CD8-positive, alpha-beta memory T cell (primary cell): ENCODE measurements around the gene TNIK. TPM values are rescaled to one million over a fixed set of nuclear protein-coding genes. Genes with fewer than 3 reads are reported as not detected.

Experiments
- CTCF ChIA-PET: fragments of 350-600 bp; sonication (Branson Sonifier 250); formaldehyde crosslinking; loops from one replicate; lab custom pipeline; 2021; ENCODE audit warnings: antibody characterized with exemption; lab: Charles Lee
- POLR2A ChIA-PET: fragments of 350-600 bp; sonication (Branson Sonifier 250); formaldehyde crosslinking; loops from one replicate; lab custom pipeline; 2021; ENCODE audit warnings: antibody characterized with exemption; lab: Charles Lee
- DNase-seq, 5 donors: peaks; one replicate each; pipeline versions ENCODE4 v3.0.0 to v3.0.0-alpha.2; 2020 to 2022; ENCODE audit warnings: mixed read lengths in 1 of 5
- H3K27ac ChIP-seq: one replicate; pipeline ENCODE4 v1.7.0; 2013; ENCODE audit warnings: low read depth, mild to moderate bottlenecking, low read length, moderate library complexity
- H3K27me3 ChIP-seq: 2 replicates; pipeline ENCODE4 v1.7.0; 2013; ENCODE audit warnings: low read length, mild to moderate bottlenecking; ENCODE audit not compliant: insufficient read depth, poor library complexity, severe bottlenecking
- H3K36me3 ChIP-seq: 2 replicates; pipeline ENCODE4 v1.7.0; 2013; ENCODE audit warnings: mild to moderate bottlenecking, low read length, moderate library complexity; ENCODE audit not compliant: insufficient read depth
- H3K4me1 ChIP-seq: 2 replicates; pipeline ENCODE4 v1.7.0; 2013; ENCODE audit warnings: mild to moderate bottlenecking, low read length, moderate library complexity; ENCODE audit not compliant: insufficient read depth
- H3K4me3 ChIP-seq: 2 replicates; pipeline ENCODE4 v1.7.0; 2013; ENCODE audit warnings: mild to moderate bottlenecking, low read length
- H3K9me3 ChIP-seq: 2 replicates; pipeline ENCODE4 v1.7.0; 2013; ENCODE audit warnings: mild to moderate bottlenecking, low read length
- H3K27ac Mint-ChIP-seq, 8 donors: one replicate each; pipeline ENCODE4 v1.8.0; 2020 to 2021; ENCODE audit warnings: mixed read lengths in 8 of 8, mild to moderate bottlenecking in 6 of 8, inconsistent platforms in 3 of 8, moderate library complexity in 3 of 8
- H3K27me3 Mint-ChIP-seq, 2 donors: one replicate each; pipeline ENCODE4 v1.8.0; 2020 to 2021; ENCODE audit warnings: mixed read lengths in 2 of 2, mild to moderate bottlenecking in 1 of 2, moderate library complexity in 1 of 2
- H3K36me3 Mint-ChIP-seq, 3 donors: one replicate each; pipeline ENCODE4 v1.8.0; 2020 to 2021; ENCODE audit warnings: mixed read lengths in 3 of 3, inconsistent platforms in 1 of 3, mild to moderate bottlenecking in 1 of 3
- H3K4me1 Mint-ChIP-seq, 3 donors: one replicate each; pipeline ENCODE4 v1.8.0; 2020 to 2021; ENCODE audit warnings: mixed read lengths in 3 of 3, inconsistent platforms in 1 of 3, mild to moderate bottlenecking in 1 of 3
- H3K4me3 Mint-ChIP-seq, 7 donors: one replicate each; pipeline ENCODE4 v1.8.0; 2020 to 2021; ENCODE audit warnings: mixed read lengths in 7 of 7, mild to moderate bottlenecking in 6 of 7, moderate library complexity in 4 of 7, inconsistent platforms in 2 of 7
- H3K9me3 Mint-ChIP-seq, 5 donors: one replicate each; pipeline ENCODE4 v1.8.0; 2020 to 2022; ENCODE audit warnings: mixed read lengths in 5 of 5, mild to moderate bottlenecking in 3 of 5, moderate library complexity in 2 of 5, inconsistent platforms in 1 of 5
- polyA plus RNA-seq: library from polyadenylated mRNA; unstranded; fragments of 300-500 nt; fragmentation: Illumina TruSeq; gene quantifications from one replicate; pipeline ENCODE4 v1.2.3, GENCODE V29; 2021
- total RNA-seq, 2 experiments: library from RNA; stranded (reverse); gene quantifications; one replicate each; pipeline ENCODE4 v1.2.3, GENCODE V29; 2021

The TNIK gene
- total and polyA plus RNA-seq, 3 experiments from 2014 or later = 15.9 to 19.2 (median 17.7) TPM

DNA sequence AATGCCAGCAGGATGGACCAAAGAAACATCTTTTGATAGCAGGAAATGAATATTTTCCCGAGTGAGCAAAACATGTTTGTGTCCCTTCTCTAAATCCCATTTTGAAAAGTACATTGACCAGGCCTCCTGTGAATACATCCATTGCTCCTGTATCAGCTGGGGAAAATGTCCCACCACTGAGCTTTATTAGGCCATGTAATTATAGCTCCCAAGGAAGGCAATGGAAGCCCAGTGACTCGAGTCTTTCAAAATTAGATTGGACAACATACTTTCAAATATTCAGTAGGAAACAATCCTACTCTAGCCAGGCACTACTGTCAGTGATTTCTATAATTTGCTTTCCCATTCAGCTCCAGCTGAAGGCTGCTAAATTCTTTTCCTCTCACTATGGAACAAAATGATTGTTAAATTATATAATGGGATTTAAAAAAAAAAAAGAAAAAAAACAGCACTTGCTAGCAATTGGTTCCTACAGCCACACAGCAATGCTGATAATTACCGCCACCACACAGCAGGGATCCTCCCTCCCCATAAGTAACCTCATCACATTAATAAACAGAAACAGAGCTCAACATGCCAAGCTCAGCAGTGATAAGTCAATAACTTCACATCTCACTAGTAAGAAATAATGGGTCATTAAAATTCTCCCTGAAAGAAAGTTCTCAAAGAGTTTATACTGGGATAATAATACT, 261.3 kb downstream of the TNIK start:
- peaks cover 0 to 6% (median 3%) of the 10 kb centered on the region in 3 donors for H3K4me1 Mint-ChIP-seq
- Histone ChIP-seq H3K9me3 (no peaks in the 10 kb centered on the region), H3K36me3 (no peaks in the 10 kb centered on the region), H3K4me3 (no peak overlapping the region), H3K4me1 (no peaks in the 10 kb centered on the region), H3K27me3 (no peaks in the 10 kb centered on the region), H3K27ac (no peak overlapping the region)
- peaks cover 14 to 22% (median 18%) of the 10 kb centered on the region in 3 donors for H3K36me3 Mint-ChIP-seq
- no peaks in the 10 kb centered on the region for H3K27me3 Mint-ChIP-seq
- no peak overlapping the region for H3K27ac Mint-ChIP-seq
- ChIA-PET POLR2A (interaction anchor here (0.7 kb wide), 1 partner anchor 153 kb away, joined by 3 read pairs; no protein-coding TSS in a partner anchor), CTCF (no interaction called here)
- no peak for DNase-seq
- no peak overlapping the region for H3K4me3 Mint-ChIP-seq
- no peaks in the 10 kb centered on the region for H3K9me3 Mint-ChIP-seq

DNA sequence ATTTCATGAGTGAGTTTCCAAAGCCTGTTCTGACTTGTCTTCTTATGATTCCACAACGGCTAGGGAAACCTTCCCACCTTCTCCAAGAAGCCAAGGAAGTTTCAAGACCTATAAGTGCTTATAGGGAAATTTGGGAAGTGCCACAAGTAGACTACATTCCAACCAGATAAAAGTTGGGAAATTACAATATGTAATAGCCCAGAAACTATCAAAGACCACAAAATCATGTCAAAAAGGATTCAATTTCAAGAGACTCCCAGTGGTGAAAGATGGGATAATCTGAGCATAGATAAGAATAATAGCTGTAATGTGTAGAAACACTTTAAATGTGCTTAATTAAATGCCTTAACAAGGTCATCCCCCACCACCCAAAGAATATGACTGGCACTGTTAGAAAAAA, 264.5 kb downstream of the TNIK start:
- Mint-ChIP-seq H3K27me3 (no peaks in the 10 kb centered on the region), H3K4me1 (peaks cover 1 to 8% (median 4%) of the 10 kb centered on the region in 3 donors), H3K9me3 (no peaks in the 10 kb centered on the region), H3K27ac (no peak overlapping the region), H3K36me3 (peaks cover 18 to 28% (median 22%) of the 10 kb centered on the region in 3 donors), H3K4me3 (no peak overlapping the region)
- Histone ChIP-seq H3K27me3 (no peaks in the 10 kb centered on the region), H3K36me3 (no peaks in the 10 kb centered on the region), H3K9me3 (no peaks in the 10 kb centered on the region), H3K4me3 (no peak overlapping the region), H3K4me1 (no peaks in the 10 kb centered on the region), H3K27ac (no peak overlapping the region)
- ChIA-PET POLR2A (no interaction called here), CTCF (no interaction called here)
- no peak for DNase-seq

DNA sequence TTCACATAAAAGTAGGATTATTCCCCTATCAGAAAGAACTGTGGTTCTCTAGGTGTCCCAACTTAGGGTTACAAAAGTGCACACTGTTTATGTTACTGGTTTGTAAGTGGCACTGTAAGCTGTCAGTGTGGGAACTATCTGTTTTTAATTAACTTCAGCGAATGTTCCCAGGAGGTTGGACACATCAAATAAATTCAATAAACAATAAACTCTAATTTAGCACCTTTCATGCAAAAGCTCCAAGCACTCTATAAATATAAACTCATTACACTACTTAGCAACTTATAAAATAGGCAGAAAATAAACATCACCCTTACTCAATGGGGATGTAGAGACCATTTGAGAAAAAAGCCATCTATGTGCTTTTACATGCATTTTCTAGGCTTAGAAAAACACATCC, 265.2 kb downstream of the TNIK start:
- Histone ChIP-seq H3K27me3 (no peaks in the 10 kb centered on the region), H3K9me3 (no peaks in the 10 kb centered on the region), H3K27ac (no peak overlapping the region), H3K4me1 (no peaks in the 10 kb centered on the region), H3K4me3 (no peak overlapping the region), H3K36me3 (no peaks in the 10 kb centered on the region)
- ChIA-PET POLR2A (no interaction called here), CTCF (no interaction called here)
- H3K4me3 Mint-ChIP-seq = no peak overlapping the region
- DNase-seq = no peak
- no peaks in the 10 kb centered on the region for H3K9me3 Mint-ChIP-seq
- H3K36me3 Mint-ChIP-seq = peaks cover 18 to 31% (median 25%) of the 10 kb centered on the region in 3 donors
- H3K4me1 Mint-ChIP-seq = peaks cover 3 to 8% (median 5%) of the 10 kb centered on the region in 3 donors
- H3K27ac Mint-ChIP-seq = no peak overlapping the region
- no peaks in the 10 kb centered on the region for H3K27me3 Mint-ChIP-seq

DNA sequence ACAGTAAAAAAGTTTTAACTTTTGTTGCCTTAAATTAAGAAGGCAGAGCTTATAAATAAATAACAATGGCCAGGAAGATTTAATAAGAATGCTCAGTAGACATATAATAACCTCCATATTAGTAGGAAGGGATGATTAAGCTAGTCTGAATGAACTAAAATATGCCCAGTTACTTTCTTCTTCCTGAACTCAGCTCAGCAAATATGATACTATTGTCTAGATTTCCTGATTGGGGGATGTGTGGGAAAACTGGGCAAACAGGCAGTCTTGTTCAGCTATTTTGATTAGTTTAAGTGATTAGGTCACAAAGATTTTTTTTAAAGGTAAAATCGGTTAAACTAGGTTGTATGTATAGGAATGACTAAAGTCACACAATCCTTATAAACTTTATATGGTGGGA, 266.5 kb downstream of the TNIK start:
- CTCF ChIA-PET = no interaction called here
- Histone ChIP-seq H3K4me1 (no peaks in the 10 kb centered on the region), H3K27me3 (no peaks in the 10 kb centered on the region), H3K9me3 (no peaks in the 10 kb centered on the region), H3K27ac (no peak overlapping the region), H3K4me3 (no peak overlapping the region), H3K36me3 (no peaks in the 10 kb centered on the region)
- Mint-ChIP-seq H3K9me3 (no peaks in the 10 kb centered on the region), H3K36me3 (peaks cover 18 to 43% (median 25%) of the 10 kb centered on the region in 3 donors), H3K4me3 (no peak overlapping the region), H3K4me1 (peaks cover 8 to 11% (median 9%) of the 10 kb centered on the region in 3 donors), H3K27me3 (no peaks in the 10 kb centered on the region), H3K27ac (no peak overlapping the region)
- DNase-seq = no peak
- POLR2A ChIA-PET = no interaction called here

DNA sequence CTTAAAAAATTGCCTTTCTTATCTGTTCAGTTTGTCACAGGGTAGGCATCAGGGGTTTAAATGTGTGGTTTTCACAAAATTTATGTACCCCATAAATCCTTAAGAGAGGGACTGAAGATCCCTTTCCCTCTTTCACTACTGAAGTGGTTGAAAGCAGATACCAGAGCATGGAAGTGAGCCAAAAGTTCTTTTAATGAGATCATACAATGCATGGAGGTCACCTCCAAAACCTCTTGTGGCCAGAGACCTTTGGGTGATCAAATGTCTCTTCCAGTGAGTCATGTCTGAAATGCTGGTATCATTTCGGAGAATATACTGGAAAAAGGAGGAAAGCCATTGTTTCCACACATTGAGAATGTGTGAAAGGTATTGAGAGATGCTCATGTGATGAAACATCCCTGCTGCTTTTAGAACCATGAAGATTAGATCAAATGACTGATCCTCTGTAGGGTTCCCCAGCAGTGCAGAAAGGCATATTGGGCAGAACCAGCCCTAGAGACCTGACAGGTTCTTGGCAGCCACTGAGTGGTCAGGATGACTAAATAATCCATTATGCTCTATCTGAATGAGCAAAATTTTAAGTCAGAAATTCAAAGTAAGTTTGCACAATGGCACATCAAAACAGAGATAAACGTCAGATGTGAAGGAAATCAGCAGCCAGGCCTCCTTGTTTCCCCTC, 267.9 kb downstream of the TNIK start:
- CTCF ChIA-PET = no interaction called here
- H3K27ac Mint-ChIP-seq = no peak overlapping the region
- H3K4me3 ChIP-seq = no peak overlapping the region

DNA sequence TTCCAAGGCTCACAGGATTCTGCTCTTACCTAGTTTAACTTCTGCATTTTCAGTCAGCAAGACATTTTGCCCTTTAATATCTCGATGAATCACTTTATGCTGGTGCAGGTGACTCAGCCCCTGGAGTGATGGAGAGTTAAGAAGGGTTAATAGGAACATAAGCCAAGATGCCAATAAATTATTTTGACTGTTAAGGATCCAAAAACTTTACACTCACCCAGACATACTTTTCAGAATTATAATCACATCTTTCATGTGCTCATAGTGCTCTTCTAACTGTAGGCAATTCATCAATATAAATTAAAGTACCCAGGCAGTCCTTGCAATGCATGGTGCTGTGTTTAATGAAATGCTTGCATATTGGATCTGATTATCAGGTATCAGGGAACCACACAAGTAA, 269.5 kb downstream of the TNIK start:
- no peak overlapping the region for H3K27ac ChIP-seq
- no peaks in the 10 kb centered on the region for H3K27me3 ChIP-seq
- no peaks in the 10 kb centered on the region for H3K9me3 Mint-ChIP-seq
- H3K27me3 Mint-ChIP-seq = no peaks in the 10 kb centered on the region
- no peaks in the 10 kb centered on the region for H3K9me3 ChIP-seq
- no peak overlapping the region for H3K4me3 Mint-ChIP-seq
- H3K36me3 Mint-ChIP-seq = peaks cover 4 to 58% (median 28%) of the 10 kb centered on the region in 3 donors
- H3K36me3 ChIP-seq = no peaks in the 10 kb centered on the region
- DNase-seq = no peak
- no peak overlapping the region for H3K4me3 ChIP-seq
- peak overlapping the region in 1 of 8 donors; percentile 57 for H3K27ac Mint-ChIP-seq
- ChIA-PET CTCF (no interaction called here), POLR2A (no interaction called here)
- no peaks in the 10 kb centered on the region for H3K4me1 ChIP-seq
- peaks cover 4 to 20% (median 18%) of the 10 kb centered on the region in 3 donors for H3K4me1 Mint-ChIP-seq

More for the DNA sequence above, 267.9 kb downstream of the TNIK start:
- no peak for DNase-seq
- Mint-ChIP-seq H3K9me3 (no peaks in the 10 kb centered on the region), H3K27me3 (no peaks in the 10 kb centered on the region), H3K36me3 (peaks cover 4 to 53% (median 26%) of the 10 kb centered on the region in 3 donors), H3K4me1 (peaks cover 8 to 14% (median 11%) of the 10 kb centered on the region in 3 donors), H3K4me3 (no peak overlapping the region)
- Histone ChIP-seq H3K27ac (peak overlapping the region; percentile 9), H3K9me3 (no peaks in the 10 kb centered on the region), H3K4me1 (no peaks in the 10 kb centered on the region), H3K36me3 (no peaks in the 10 kb centered on the region), H3K27me3 (no peaks in the 10 kb centered on the region)
- POLR2A ChIA-PET = no interaction called here

DNA sequence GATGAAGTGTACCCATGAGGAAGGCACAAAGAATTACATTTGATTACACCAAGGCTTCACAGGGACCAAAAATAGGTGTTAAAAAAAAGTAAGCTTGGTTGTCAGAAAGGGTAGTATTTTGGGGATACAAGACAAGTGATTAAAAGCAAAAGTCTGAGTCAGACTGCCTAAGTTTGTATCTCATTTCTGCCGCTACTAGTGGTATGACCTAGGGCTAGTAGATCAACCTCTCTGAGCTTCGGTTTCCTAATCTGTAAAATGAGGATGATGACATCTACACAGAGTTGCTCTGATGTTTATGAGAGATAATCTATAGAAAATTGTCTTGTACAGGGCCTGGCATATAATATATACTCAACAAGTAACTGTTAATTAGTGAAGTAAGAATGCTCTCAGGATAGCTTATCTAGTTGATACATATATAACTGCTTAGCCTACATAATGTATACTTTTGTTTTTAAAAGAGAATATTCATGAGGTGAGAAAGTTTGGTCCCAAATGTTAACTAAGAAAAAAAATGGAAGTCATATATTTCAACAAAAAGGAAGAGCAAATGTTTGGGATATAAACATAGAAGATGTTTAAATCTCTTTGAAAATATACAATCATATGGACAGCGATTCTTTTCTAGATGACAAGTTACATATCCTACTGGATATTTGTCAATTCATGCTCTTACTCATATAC, 270.7 kb downstream of the TNIK start:
- Histone ChIP-seq H3K4me1 (no peaks in the 10 kb centered on the region), H3K27me3 (no peaks in the 10 kb centered on the region), H3K27ac (no peak overlapping the region), H3K9me3 (no peaks in the 10 kb centered on the region), H3K4me3 (no peak overlapping the region), H3K36me3 (no peaks in the 10 kb centered on the region)
- POLR2A ChIA-PET = no interaction called here
- Mint-ChIP-seq H3K9me3 (no peaks in the 10 kb centered on the region), H3K36me3 (peaks cover 4 to 58% (median 28%) of the 10 kb centered on the region in 3 donors), H3K27me3 (no peaks in the 10 kb centered on the region), H3K4me3 (no peak overlapping the region), H3K4me1 (peaks cover 10 to 30% (median 27%) of the 10 kb centered on the region in 3 donors), H3K27ac (peak overlapping the region in 3 of 8 donors; percentile 17 to 61 (median 39))
- DNase-seq = no peak
- CTCF ChIA-PET = interaction anchor here (0.9 to 4.2 kb wide), 2 partner anchors 18 to 377 kb away, joined by 3 to 28 read pairs; no protein-coding TSS in a partner anchor
